GM19468 (cell line): Measurements from ENCODE around the gene BTBD7.
A peak's percentile ranks its signal among the peaks of the same experiment; 100 is the strongest.
"Not testable (repeated sequence)": the region's sequence is repeated elsewhere in the genome, so short reads cannot be mapped to it uniquely, and the experiment has no call there.

Experiments
- ATAC-seq: cut with Tn5 transposase; IDR thresholded peaks from one replicate; pipeline ENCODE4 v1.9.1; 2021; ENCODE audit warnings: mild to moderate bottlenecking, moderate library complexity, moderate number of reproducible peaks; ENCODE audit not compliant: unreplicated experiment; ENCODE audit errors: extremely low read depth

BTBD7 gene, protein sequence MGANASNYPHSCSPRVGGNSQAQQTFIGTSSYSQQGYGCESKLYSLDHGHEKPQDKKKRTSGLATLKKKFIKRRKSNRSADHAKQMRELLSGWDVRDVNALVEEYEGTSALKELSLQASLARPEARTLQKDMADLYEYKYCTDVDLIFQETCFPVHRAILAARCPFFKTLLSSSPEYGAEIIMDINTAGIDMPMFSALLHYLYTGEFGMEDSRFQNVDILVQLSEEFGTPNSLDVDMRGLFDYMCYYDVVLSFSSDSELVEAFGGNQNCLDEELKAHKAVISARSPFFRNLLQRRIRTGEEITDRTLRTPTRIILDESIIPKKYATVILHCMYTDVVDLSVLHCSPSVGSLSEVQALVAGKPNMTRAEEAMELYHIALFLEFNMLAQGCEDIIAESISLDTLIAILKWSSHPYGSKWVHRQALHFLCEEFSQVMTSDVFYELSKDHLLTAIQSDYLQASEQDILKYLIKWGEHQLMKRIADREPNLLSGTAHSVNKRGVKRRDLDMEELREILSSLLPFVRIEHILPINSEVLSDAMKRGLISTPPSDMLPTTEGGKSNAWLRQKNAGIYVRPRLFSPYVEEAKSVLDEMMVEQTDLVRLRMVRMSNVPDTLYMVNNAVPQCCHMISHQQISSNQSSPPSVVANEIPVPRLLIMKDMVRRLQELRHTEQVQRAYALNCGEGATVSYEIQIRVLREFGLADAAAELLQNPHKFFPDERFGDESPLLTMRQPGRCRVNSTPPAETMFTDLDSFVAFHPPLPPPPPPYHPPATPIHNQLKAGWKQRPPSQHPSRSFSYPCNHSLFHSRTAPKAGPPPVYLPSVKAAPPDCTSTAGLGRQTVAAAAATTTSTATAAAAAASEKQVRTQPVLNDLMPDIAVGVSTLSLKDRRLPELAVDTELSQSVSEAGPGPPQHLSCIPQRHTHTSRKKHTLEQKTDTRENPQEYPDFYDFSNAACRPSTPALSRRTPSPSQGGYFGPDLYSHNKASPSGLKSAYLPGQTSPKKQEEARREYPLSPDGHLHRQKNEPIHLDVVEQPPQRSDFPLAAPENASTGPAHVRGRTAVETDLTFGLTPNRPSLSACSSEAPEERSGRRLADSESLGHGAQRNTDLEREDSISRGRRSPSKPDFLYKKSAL

DNA sequence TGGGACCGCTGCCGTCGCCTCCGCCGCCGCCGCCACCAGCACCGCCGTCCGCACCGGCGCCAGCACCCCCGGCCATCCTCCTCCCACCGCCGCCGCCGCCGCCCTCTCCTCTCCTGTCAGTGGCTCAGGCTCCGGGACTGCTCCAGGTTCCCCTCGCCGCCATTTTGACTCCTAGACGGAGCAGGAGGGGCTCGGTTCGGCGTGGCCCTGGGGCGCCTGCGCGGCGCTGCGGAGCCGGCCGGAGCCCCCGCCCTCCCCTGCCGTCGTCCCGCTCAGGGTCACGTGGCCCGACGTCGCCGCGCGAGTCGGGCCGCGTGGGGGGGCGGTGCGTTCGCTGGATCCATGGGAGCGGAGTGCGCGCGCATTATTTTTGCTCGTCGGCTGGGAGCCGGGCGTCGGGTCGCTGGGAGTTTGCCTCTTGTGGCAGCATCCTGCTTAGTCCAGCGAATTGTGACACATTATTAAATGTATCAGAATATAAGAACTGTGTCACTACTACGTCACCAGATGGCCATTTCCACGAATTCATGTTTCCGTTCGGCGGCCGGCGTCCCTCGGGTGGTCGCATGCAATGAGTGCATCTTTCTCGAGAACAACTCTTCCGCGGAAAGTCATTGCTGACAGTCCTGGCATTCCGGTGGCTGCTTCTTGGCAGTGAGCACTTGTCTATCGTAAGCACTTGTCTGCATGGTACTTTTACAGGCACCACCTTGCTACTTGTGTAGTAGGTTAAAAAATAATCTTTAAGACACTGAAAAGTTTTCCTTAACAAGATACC is at the start of gene BTBD7:
Gene BTBD7 (minus strand): TSS at position 184 of the 778 bp plus-strand sequence. CDS start 36,985 bp downstream, outside the sequence.
- peak; percentile 69 for ATAC-seq

DNA sequence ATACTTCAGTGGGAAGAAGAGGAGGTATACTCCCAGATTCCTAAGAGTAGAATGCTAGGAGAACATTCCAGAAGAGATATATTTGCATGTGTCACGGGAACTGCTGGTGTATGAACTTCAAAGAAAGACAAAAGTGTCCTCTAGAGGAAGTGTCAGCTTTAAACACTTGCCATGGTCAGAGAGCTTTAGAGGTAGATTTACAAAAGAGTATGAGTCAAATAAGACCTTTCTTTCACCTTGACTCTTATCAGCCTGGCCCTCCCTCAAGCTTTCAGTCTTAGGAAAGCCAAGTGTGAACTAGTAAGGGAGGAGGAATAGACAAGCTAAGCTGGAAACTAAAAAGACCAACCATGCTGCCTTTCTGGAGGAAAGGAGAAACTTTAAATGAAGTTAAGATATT is 48.8 kb upstream of the BTBD7 start:
- ATAC-seq, result no peak

DNA sequence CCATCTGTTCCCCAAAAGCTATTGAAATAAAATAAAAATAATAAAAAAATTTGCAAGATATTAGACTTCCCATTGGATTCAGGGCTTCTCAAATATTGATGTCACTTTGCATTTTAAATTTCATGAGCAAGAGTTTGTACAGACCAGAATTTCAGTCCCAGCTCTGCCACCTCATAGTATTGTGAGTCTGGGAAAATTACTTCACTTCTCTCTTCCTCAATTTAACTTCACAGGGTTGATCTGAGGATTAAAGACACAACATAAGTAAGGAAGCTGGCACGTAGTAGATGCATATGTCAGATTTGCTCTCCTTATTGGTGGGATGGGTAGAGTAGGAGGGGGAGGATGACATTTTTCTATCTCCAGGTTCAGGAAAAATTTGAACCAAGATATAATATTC is 47.0 kb upstream of the BTBD7 start:
- ATAC-seq, result no peak

DNA sequence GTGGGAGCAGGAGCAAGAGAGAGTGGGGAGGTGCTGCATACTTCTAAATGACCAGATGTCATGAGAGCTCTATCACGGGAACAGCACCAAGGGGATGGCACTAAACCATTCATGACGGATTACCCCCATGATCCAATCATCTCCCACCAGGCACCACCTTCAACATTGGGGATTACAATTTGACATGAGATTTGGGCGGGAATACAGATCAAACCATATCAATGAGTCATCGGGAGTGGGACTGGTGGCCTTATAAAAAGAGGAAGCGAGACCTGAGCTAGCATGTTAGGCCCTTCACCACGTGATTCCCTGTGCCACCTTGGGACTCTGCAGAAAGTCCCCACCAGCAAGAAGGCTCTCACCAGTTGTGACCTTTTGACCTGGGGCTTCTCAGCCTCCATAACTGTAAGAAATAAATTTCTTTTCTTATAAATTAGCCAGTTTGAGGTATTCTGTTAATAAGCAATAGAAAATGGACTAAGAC is 42.9 kb upstream of the BTBD7 start:
- peak; percentile 62 for ATAC-seq

DNA sequence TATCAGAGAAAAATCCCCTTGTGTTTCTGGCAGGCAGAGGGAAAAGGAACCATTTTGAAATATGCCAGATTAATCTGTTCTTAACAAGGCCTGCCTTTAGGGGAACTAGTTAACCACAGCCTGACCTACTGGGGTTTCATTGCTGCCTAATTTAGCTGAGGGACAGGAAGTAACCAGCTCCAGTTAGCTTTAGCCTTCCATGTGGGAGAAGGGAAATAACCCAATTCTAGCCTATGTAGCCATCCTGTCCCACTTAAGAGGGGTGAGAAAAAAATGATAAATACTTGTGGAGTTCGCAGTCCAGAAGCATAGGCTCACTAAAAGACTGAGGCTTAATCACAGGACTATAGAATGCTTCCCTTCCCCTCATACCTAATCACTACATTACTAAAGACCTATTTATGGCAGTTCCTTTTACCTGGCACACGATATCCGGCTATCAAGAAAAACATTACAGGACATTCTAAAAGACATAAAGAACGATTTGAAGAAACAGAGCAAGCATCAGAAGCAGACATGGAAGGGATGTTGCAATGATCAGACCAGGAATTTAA is 37.0 kb upstream of the BTBD7 start:
- ATAC-seq, result peak; percentile 83

DNA sequence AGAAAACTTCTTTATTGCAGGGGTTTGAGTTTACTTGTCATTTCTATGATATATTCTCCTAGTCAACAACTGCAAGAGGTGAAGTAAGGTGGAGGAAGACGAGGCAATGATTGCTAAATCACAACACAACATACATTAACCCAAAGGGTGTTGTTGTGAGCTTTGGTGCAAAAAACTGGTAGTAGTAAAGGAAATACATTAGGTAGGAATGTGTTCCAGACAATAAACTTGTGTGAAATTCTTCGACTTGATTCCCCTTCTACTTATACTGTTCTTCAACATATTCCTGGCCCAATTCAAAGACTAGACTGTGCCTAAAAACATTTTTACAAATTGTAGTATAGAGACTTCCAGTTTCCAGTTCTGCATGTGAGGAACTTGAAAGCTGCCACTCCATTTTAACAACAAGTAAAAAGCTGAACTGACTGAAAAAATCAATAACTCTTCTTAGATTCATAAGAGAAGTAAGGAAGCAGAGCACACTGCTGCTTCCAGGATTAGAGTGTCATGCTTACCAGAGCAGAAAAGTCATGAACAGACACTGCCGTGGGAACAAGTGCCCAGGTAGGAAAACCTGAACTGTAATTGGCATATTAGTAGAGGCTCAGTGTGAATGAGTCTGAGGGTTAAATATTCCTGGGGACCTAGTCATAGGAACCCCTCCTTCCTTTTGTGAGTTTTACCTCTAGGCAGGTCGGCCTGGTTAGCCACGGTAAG is 36.3 kb upstream of the BTBD7 start:
- ATAC-seq, result no peak

DNA sequence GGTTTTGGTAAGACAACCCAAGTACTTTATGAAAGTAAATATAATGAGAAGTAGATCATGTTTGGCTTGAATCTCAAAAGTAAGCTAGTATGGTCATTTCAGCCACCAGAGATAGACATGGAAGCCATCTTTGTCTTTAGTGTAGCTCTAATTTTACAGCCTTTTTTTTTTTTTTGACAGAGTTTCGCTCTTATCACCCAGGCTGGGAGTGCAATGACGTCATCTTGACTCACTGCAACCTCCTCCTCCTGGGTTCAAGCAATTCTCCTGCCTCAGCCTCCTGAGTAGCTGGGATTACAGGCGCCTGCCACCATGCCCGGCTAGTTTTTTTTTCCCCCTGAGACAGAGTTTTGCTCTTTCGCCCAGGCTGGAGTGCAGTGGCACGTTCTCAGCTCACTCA is 22.0 kb upstream of the BTBD7 start:
- not testable (repeated sequence) for ATAC-seq

DNA sequence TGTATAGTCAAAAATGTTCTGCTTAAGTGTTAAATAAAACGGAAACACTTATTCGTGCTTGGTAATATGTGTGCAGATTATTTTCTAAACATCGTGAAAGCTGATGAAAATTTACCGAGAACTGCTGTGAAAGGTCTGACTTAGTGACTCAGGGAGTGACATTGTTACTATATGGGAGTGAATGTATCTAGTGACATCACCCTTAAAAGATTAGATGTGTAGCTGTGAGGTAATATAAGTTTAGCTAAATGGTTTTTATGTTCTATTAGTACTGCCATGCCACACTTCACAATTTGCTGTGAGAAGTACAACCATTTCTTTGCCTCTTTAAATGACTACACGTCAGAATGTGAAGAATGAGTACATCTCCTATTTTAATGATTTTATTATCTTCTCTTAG is 15.5 kb upstream of the BTBD7 start:
- no peak for ATAC-seq

DNA sequence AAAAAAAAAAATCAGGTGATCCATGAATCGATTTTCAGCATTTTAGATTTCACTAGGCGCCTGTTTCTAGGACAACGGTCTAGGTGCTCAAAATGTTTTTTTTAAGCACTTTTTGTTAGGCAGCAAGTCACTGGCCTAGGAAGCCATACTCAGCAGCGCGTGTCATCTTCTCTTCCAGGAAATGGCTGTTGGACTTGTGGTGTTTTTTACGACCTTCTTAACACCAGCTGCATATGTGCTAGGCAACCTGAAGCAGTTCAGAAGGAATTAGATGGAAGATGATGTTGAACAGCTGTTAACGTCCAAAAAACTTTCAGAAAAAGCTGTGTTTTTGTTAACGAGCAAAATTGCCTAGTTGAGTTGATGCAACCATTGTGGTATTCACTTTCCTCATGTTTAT is 15.0 kb upstream of the BTBD7 start:
- no peak for ATAC-seq

DNA sequence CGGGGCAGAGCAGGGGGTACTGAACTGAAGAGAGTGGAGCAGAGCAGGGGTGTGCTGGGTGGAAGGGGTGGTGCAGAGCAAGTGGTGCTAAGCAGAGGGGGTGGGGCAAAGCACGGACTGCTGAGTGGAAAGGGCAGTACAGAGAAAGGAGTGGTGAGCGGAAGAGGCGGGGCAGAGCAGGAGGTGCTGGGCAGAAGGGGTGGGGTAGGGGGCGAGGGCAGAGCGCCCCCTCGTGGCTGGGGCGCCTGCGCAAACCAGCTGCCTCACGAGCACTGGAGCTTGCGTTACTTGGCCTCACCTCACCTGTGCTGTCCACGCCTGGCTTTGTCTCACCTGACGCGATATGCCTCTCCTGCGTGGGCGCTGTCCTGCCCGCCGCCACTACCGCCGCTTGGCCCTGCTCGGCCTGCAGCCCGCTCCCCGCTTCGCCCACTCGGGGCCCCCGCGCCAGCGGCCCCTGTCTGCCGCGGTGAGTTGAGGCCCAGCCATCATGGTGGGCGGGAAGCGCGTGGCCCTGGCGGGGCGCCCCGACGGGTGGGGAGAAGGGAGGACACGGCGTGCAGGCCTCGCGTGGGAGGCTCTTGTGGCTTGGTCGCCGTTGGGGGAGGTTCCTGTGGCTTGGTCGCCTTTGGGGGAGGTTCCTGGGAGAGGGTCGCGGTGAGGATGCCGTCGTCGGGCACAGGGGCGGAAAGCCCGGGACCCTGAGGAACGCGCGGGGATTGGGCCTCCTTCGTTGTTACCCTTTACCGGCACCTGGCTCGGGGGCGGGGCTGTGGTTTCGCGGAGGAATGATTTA is 14.3 kb upstream of the BTBD7 start, which contains the start of gene COX8C:
Gene COX8C (plus strand): TSS at position 257 of the 796 bp plus-strand sequence. CDS start 87 bp downstream, at position 344.
- ATAC-seq, result no peak

DNA sequence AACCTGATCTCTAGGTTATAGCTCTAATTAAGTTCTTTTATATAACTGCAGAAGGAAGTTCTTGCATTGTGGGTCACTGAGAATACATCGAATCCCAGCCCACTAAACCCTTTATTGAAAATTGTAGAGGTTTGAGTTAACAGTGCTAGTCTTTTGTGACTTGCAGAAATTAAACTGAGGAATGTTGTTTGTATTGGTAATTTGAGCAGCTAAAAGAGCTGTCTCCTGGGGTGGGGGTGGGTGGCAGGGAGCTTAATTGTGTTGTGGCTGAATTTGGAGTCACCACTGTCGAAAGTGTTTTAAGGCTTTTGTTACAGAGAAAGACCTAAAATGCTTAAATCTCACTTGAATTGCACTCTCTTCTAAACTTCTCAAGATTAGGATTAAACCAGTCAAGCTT is 11.0 kb upstream of the BTBD7 start:
- ATAC-seq, result no peak

DNA sequence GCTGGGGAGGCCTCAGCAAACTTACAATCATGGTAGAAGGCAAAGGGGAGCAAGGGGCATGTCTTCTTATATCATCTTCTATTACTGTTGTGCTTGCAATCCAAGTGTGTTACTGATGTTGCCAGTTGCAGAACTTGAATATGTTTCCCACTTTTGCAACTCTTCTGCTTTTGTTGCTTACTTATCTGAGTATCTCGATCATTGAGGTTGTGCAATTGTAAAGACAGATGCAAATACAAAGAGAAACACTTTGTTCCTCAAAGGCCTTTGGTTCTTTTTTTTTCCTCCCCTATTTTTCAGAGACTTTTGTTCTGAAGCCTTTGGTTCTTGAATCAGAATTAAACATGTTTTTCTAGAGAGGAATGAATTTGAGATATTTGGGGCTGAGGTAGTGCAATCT is 10.4 kb upstream of the BTBD7 start:
- no peak for ATAC-seq

DNA sequence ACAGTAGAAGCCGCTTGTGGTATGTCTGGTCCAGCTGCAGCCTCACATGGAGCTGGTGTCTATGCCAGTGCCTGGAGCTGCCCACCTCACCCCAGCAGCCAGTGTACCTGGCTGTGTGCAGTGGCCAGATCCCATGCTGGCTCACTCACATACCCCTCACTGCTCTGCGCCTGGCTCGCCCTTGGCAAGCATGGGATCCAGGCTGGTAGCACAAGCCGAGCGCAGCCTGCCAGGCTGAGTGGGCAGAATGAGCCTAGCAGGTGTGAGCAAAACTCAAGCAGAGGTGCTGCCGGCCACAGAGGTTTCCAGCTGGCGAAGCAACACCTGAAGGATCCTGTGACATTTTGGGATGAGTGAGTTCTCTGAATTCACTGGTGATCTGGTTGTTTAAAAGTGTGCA is 5.0 kb upstream of the BTBD7 start:
- ATAC-seq, result no peak

DNA sequence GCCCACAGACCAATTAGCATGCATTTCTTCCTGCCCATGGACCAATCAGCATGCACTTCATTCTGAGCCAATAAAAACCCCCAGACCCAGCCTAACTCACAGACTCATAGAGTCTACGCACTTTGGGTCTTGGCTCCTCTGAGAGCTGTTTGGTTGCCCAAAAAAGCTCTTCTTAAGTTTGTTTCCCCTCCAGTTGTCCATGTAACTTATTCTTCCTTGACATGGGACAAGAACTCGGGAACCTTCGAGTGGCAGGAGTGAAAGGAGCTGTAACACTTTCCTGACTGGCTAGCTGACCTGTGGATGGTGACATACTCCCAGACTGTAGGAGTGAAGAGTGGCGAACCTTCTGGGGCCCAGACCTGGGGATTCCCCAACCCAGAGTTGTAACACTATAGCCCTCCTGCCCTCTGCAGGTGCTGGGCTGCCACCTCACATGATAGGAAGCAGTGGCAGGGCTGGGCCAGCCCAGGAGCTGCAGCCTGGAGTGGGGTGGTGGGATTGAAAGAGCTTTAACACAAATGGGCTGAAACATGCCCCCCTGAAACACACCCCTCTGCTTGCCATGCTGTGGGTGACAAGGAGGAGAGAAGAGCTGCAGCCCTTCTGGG is 4.4 kb upstream of the BTBD7 start:
- ATAC-seq, result no peak

DNA sequence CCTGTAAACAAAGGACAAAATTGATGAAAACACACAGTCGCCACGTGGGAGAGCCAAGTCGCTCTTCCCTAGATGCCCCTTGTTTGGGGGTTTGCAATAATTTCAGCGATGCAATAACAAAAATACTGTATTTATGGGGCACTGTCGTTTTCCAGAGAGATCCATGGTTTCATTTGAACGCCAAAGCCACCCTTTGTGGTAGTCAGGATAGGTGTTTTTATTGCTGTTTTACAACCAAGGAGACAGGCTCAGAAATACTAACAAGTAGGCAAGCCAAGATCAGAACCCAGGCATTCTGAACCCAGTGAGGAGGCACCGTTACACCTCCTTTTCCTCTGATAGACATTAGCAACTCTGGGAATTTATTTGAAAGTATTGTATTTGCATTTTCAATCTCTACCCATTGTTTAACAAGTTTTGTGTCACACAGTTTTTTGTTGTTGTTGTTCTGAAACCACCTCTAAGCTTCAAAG is 831 bp upstream of the BTBD7 start:
- ATAC-seq, result no peak

DNA sequence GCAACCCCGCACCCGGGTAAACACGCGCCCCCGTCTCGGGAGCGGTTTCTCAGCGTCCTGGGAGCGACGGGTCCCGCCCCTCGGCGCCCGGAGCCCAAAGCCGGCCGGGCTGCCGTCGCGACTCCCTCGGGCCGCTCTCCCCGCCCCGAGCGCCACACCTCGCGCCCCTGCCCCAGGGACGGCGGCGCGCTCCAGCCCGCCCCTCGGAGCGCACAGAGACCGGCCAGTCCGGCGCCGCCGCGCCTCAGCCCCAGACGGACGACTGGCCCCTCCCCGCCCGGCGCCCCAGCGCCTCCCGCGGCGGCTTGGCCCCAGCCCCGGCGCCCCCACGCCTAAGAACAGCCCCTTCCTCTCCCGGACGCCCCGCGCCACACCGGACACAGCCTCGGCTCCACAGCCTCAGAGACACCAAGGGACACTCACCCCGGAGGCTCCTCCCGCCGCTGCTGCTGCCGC is 411 bp downstream of the BTBD7 start:
- ATAC-seq, result peak; percentile 33

DNA sequence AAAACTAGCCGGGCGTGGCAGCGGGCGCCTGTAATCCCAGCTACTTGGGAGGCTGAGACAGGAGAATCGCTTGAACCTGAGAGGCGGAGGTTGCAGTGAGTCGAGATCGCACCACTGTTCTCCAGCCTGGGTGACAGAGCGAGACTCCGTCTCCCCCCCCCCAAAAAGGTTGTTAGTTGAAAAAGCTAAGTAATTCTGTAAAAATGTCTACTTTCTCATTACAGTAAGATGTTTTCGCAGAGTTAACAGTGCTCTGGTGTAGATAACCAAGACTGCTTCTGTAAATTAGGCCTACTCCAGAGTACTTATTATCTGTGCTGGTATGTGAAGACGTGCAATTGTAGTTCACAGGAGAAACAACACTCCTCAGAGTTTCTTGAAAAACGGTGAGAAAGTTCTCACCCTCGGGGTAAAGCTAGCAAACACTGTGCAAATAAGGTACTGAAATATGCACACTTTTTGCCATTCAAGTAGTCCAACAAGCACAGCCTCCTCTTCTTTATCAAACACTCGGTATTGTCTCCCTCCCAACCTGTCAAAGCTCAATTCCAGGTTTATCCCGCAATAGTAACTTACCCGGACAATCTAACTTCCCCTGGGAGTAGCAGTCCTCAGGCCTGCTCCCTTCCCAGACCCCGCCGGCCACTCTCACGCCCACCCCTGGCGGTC is 974 bp downstream of the BTBD7 start:
- ATAC-seq, result no peak
